PFSK-1 (cell line): ENCODE results near the gene HS3ST3A1.

Experiments
- FOXP2 ChIP-seq: optimal IDR thresholded peaks from 2 replicates; pipeline ENCODE3; 2011; ENCODE audit warnings: borderline replicate concordance, control low read depth, inconsistent platforms; ENCODE audit not compliant: insufficient read depth; ENCODE audit errors: extremely low read length, extremely low read depth
- POLR2AphosphoS5 ChIP-seq: IDR thresholded peaks from 2 replicates; pipeline ENCODE4 v1.6.1; 2012; ENCODE audit warnings: low read depth, mild to moderate bottlenecking, control low read depth, low read length, moderate library complexity
- REST ChIP-seq, 2 experiments: IDR thresholded peaks; 2 replicates each; pipeline versions ENCODE4 v1.6.1 to v1.8.0; 2011 to 2012; ENCODE audit warnings: low read depth in 2 of 2, low read length in 2 of 2, control low read depth in 1 of 2, inconsistent platforms in 1 of 2, mild to moderate bottlenecking in 1 of 2, moderate library complexity in 1 of 2; ENCODE audit not compliant: insufficient read depth in 1 of 2
- SIN3A ChIP-seq: IDR thresholded peaks from 2 replicates; pipeline ENCODE4 v1.6.1; 2012; ENCODE audit warnings: mild to moderate bottlenecking, low read length, moderate library complexity, borderline replicate concordance; ENCODE audit not compliant: insufficient read depth
- TAF1 ChIP-seq: IDR thresholded peaks from 2 replicates; pipeline ENCODE4 v1.6.1; 2012; ENCODE audit warnings: low read length, control low read depth, borderline replicate concordance; ENCODE audit not compliant: insufficient read depth

HS3ST3A1 gene

GRCh38 chr17:13584701-13585080 is 17.0 kb downstream of the HS3ST3A1 start:
- no peak for TF ChIP-seq TAF1
- no peak for TF ChIP-seq SIN3A
- TF ChIP-seq REST (IDR thresholded peaks at IDR 0.05; ENCODE audit: insufficient read depth in 1 of 2, low read depth in 2 of 2, low read length in 2 of 2) = no peak
- no peak for TF ChIP-seq POLR2AphosphoS5
- no peak for TF ChIP-seq FOXP2

GRCh38 chr17:13583996-13584700 is 17.6 kb downstream of the HS3ST3A1 start:
- TF ChIP-seq FOXP2 (no peak), SIN3A (no peak)

- TF ChIP-seq TAF1 (no peak), POLR2AphosphoS5 (no peak), REST (IDR thresholded peaks at IDR 0.05; ENCODE audit: insufficient read depth in 1 of 2, low read depth in 2 of 2, low read length in 2 of 2) (no peak), FOXP2 (no peak), SIN3A (no peak)
Measured at GRCh38 chr17:13582776-13583547, 18.8 kb downstream of the HS3ST3A1 start.

- TF ChIP-seq FOXP2 (no peak), REST (IDR thresholded peaks at IDR 0.05; ENCODE audit: insufficient read depth in 1 of 2, low read depth in 2 of 2, low read length in 2 of 2) (no peak), SIN3A (no peak), TAF1 (no peak)
Measured at GRCh38 chr17:13581925-13582324, 19.8 kb downstream of the HS3ST3A1 start.

- TF ChIP-seq REST (IDR thresholded peaks at IDR 0.05; ENCODE audit: insufficient read depth in 1 of 2, low read depth in 2 of 2, low read length in 2 of 2) = no peak
- TF ChIP-seq FOXP2 = no peak
- TF ChIP-seq POLR2AphosphoS5 = no peak
- TF ChIP-seq TAF1 = no peak
- no peak for TF ChIP-seq SIN3A
Measured at GRCh38 chr17:13580790-13581189, 20.9 kb downstream of the HS3ST3A1 start.
